DOHH2 (cell line): ENCODE data around the gene EPYC.

ENCODE experiments used
- H3F3A ChIP-seq: fragments of 200-600 bp; sonication (generic), shearing (Covaris generic); 2 replicates; pipeline ENCODE4 v1.6.0; 2016; ENCODE audit warnings: antibody characterized with exemption, mild to moderate bottlenecking; ENCODE audit not compliant: control insufficient read depth, insufficient read depth
- H3K27ac ChIP-seq: fragments of 200-600 bp; sonication (generic); 2 replicates; pipeline ENCODE4 v1.5.1; 2014; ENCODE audit warnings: low read depth, mild to moderate bottlenecking, low read length, moderate library complexity
- H3K27me3 ChIP-seq: fragments of 200-600 bp; sonication (generic); 2 replicates; pipeline ENCODE4 v1.6.1; 2014; ENCODE audit warnings: mild to moderate bottlenecking, low read length, mixed read lengths; ENCODE audit not compliant: control insufficient read depth
- H3K36me3 ChIP-seq: fragments of 200-600 bp; sonication (generic); 2 replicates; pipeline ENCODE4 v1.6.1; 2014; ENCODE audit warnings: mild to moderate bottlenecking, low read length, moderate library complexity, mixed read lengths; ENCODE audit not compliant: control insufficient read depth
- H3K4me1 ChIP-seq: fragments of 200-600 bp; sonication (generic); 2 replicates; pipeline ENCODE4 v1.6.1; 2014; ENCODE audit warnings: mild to moderate bottlenecking, low read length, mixed read lengths; ENCODE audit not compliant: control insufficient read depth
- H3K4me2 ChIP-seq: fragments of 200-600 bp; sonication (generic); 2 replicates; pipeline ENCODE4 v1.6.0; 2014; ENCODE audit warnings: mild to moderate bottlenecking, low read length, moderate library complexity
- H3K4me3 ChIP-seq: fragments of 200-600 bp; sonication (generic); 2 replicates; pipeline ENCODE4 v1.5.1; 2014; ENCODE audit warnings: mild to moderate bottlenecking, low read length, mixed read lengths
- H3K79me2 ChIP-seq: fragments of 200-600 bp; sonication (generic); 2 replicates; pipeline ENCODE4 v1.6.1; 2014; ENCODE audit warnings: mild to moderate bottlenecking, low read length, mixed read lengths; ENCODE audit not compliant: control insufficient read depth
- H3K9me2 ChIP-seq: fragments of 200-600 bp; sonication (generic); replicated peaks from 2 replicates; pipeline ENCODE4 v1.6.1; 2014; ENCODE audit warnings: mild to moderate bottlenecking, low read length, mixed read lengths; ENCODE audit not compliant: control insufficient read depth
- H3K9me3 ChIP-seq: fragments of 200-600 bp; sonication (generic); 2 replicates; pipeline ENCODE4 v1.6.1; 2014; ENCODE audit warnings: antibody characterized with exemption, low read length, mixed read lengths; ENCODE audit not compliant: control insufficient read depth, insufficient read depth
- H4K20me1 ChIP-seq: fragments of 200-600 bp; sonication (generic); 2 replicates; pipeline ENCODE4 v1.6.0; 2014; ENCODE audit warnings: low read depth, mild to moderate bottlenecking, antibody characterized with exemption, low read length, moderate library complexity; ENCODE audit not compliant: control insufficient read depth, insufficient read depth
- EZH2phosphoT487 ChIP-seq: fragments of 200-600 bp; sonication (generic); IDR thresholded peaks from 2 replicates; pipeline ENCODE4 v1.6.1; 2017; ENCODE audit warnings: borderline replicate concordance, mild to moderate bottlenecking, antibody characterized with exemption, low read length, moderate library complexity, mixed read lengths
- TF ChIP-seq, protein P1 (sequence below): fragments of 200-600 bp; sonication (generic); IDR thresholded peaks from one replicate; pipeline ENCODE4 v1.5.1; 2014; ENCODE audit warnings: antibody characterized with exemption, mild to moderate bottlenecking, low read depth, low read length; ENCODE audit not compliant: poor library complexity, severe bottlenecking

Gene EPYC

DNA sequence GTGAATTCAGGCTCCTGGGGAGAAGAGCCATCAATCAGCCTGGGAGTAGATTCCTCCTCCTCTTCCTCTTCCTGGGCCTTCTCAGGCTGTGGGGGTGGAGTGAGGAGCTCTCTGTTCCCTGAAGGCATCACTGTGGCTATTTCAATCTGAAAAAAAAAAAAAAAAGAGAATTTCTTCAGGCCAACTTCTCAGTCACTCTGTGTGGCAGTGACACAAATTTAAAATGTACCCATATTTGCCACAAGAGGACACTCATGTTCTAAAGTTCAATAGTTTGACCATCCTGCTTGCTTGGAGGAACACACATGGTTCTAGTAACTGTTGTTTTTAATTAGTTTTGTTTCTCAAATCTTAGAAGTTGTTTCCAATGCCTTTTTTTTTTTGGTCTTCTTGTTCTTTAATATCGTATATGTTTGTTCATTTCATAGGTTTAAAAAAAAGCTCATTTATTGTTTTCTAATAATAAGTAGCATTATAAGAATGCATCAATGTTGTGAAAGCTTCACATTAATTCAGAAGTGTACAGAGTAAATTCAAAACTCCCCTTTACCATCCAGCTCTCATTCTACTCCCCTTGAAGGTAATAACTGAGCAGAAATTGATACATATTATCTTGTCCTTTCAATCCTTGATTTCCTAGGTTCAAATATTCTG is 26.5 kb downstream of the EPYC start:
- Histone ChIP-seq H3K4me1 (no peaks in the 10 kb centered on the region), H4K20me1 (no peaks in the 10 kb centered on the region), H3K4me2 (no peak overlapping the region), H3K9me3 (no peaks in the 10 kb centered on the region), H3K79me2 (no peaks in the 10 kb centered on the region), H3K27ac (no peak overlapping the region), H3K27me3 (0 out of 2 replicates have a peak, but pooled peaks cover 5% of the 10 kb centered on the region), H3K9me2 (no peaks in the 10 kb centered on the region), H3F3A (no peaks in the 10 kb centered on the region), H3K4me3 (no peak overlapping the region), H3K36me3 (no peaks in the 10 kb centered on the region)
- TF ChIP-seq, protein P1, sequence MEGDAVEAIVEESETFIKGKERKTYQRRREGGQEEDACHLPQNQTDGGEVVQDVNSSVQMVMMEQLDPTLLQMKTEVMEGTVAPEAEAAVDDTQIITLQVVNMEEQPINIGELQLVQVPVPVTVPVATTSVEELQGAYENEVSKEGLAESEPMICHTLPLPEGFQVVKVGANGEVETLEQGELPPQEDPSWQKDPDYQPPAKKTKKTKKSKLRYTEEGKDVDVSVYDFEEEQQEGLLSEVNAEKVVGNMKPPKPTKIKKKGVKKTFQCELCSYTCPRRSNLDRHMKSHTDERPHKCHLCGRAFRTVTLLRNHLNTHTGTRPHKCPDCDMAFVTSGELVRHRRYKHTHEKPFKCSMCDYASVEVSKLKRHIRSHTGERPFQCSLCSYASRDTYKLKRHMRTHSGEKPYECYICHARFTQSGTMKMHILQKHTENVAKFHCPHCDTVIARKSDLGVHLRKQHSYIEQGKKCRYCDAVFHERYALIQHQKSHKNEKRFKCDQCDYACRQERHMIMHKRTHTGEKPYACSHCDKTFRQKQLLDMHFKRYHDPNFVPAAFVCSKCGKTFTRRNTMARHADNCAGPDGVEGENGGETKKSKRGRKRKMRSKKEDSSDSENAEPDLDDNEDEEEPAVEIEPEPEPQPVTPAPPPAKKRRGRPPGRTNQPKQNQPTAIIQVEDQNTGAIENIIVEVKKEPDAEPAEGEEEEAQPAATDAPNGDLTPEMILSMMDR = peak; percentile 45
- no peak for TF ChIP-seq EZH2phosphoT487

DNA sequence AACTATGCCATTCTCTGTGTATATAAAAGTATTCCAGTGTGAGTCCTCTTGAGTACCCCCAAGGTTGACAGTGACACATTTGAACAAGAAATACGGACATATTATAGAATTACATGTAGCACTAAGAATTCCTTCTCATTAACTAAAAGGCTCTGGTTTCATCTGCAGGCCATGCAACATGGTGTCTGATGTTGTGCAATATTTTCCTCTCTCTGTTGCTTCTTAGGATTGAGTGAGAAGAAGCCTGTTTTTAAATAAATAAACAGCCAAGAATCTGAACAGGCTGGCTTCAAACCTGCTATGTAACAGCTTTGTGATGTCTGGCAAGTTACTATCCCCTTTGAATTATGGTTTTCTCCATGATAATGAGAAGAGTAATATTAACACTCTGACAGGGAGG is 27.5 kb downstream of the EPYC start:
- H3K36me3 ChIP-seq = no peaks in the 10 kb centered on the region
- no peak overlapping the region for H3K4me2 ChIP-seq
- no peaks in the 10 kb centered on the region for H3K79me2 ChIP-seq
- H3K4me1 ChIP-seq = no peaks in the 10 kb centered on the region
- H3F3A ChIP-seq = no peaks in the 10 kb centered on the region
- 0 out of 2 replicates have a peak, but pooled peaks cover 5% of the 10 kb centered on the region for H3K27me3 ChIP-seq
- no peak overlapping the region for H3K27ac ChIP-seq
- H3K9me2 ChIP-seq = no peaks in the 10 kb centered on the region
- no peaks in the 10 kb centered on the region for H3K9me3 ChIP-seq
- H4K20me1 ChIP-seq = no peaks in the 10 kb centered on the region
- TF ChIP-seq EZH2phosphoT487 = no peak
- TF ChIP-seq, protein P1 = no peak
- H3K4me3 ChIP-seq = no peak overlapping the region

DNA sequence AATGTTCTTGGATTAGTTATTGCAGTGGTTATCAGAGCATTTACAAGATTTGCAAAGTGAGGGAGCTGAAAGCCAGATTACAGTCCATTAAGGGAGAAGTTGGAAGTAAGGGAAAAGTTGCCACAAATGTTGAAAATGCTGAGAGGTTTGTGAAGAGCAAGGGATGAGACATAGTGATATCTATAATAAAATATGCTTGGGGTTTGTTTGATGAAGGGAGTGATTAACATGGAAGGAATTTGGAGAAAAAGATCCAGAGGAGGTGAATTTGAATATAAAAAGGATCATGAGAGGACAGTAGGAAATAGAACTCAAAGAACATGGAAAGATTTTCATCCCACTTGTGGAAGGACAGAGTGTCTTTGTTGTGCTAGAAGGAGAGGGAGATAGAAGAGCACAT is 30.5 kb downstream of the EPYC start:
- TF ChIP-seq EZH2phosphoT487 = no peak
- TF ChIP-seq, protein P1 = no peak

More for the DNA sequence above, 30.5 kb downstream of the EPYC start:
- no peaks in the 10 kb centered on the region for H3K4me1 ChIP-seq
- no peaks in the 10 kb centered on the region for H3K79me2 ChIP-seq
- H3K4me3 ChIP-seq = no peak overlapping the region
- no peaks in the 10 kb centered on the region for H3F3A ChIP-seq
- no peaks in the 10 kb centered on the region for H3K36me3 ChIP-seq
- 0 out of 2 replicates have a peak, but pooled peaks cover 5% of the 10 kb centered on the region for H3K27me3 ChIP-seq
- H3K27ac ChIP-seq = no peak overlapping the region
- no peaks in the 10 kb centered on the region for H3K9me2 ChIP-seq
- H3K4me2 ChIP-seq = no peak overlapping the region
- H3K9me3 ChIP-seq = no peaks in the 10 kb centered on the region
- H4K20me1 ChIP-seq = no peaks in the 10 kb centered on the region
